Measurements from ENCODE around the gene PHTF2.
A peak's percentile ranks its signal among the peaks of the same experiment; 100 is the strongest.

GRCh38 chr7:77811516-77812289, 13.1 kb downstream of the PHTF2 start:
- TF ChIP-seq MXI1 (IDR thresholded peaks at IDR 0.05; ENCODE audit: low read depth, low read length) (no peak), TAF1 (IDR thresholded peaks at IDR 0.05; ENCODE audit: borderline replicate concordance, low read depth, low read length) (no peak), MAX (IDR thresholded peaks at IDR 0.05; ENCODE audit: low read depth) (0 out of 2 replicates have a peak, but pooled peaks have one; percentile 12), GABPA (IDR thresholded peaks at IDR 0.05; ENCODE audit: low read depth) (no peak), CTCF (IDR thresholded peaks at IDR 0.05) (no peak), NFIC (IDR thresholded peaks at IDR 0.05; ENCODE audit: borderline replicate concordance) (peak; percentile 22; the same call in 1 of the 2 replicates), YY1 (IDR thresholded peaks at IDR 0.05; ENCODE audit: low read depth) (no peak), POLR2AphosphoS5 (IDR thresholded peaks at IDR 0.05; ENCODE audit: low read depth, low read length) (no peak)
